ENCODE measurements around the gene SLC17A3.
A peak's percentile ranks its signal among the peaks of the same experiment; 100 is the strongest.

The SLC17A3 gene

DNA sequence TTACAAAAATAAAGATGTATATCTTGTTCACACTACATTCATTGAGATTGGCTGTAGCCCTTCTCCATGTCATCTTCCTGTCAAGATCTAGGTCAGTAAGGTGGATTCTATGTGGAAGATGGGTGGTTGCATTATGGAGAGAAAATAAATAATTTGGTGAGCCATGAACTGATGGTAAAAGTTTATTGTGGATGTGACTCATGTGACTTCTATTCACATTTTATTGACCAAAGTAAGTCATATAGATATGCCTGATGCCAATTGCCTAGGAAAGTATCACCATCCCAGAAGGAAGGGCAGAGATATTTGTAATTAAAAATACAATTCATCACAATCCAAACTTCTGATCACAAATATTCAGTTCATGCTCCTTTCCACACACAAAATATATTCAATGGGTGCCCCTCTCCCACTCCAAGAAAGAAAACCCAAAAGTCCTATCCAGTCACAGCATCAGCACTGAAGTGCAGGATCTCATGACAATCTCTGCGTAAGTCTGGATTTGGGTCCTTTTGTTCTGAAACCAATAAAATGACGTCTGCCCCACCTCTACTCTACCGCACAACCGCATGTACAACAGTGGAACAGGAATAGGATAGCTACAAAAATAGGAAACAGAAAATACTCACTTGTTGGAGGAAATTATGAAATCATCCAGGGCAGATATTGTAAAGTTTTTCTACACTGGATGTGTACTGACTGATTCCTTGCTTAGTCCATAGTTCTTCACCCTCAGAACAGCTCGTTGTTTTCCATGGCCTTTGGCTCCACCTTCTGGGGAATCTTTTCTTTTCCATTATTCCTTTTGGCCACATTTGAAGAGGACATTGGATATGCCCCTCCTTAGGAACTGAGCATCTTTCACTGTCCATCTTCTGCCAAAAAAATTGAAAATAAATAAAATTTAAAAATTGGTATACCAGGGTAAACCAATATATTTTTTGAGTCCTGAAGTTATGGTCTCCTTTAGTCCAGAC, 16.1 kb upstream of the SLC17A3 start:
- peak; percentile 59 for DNase-seq (ENCODE audit: low read depth)

DNA sequence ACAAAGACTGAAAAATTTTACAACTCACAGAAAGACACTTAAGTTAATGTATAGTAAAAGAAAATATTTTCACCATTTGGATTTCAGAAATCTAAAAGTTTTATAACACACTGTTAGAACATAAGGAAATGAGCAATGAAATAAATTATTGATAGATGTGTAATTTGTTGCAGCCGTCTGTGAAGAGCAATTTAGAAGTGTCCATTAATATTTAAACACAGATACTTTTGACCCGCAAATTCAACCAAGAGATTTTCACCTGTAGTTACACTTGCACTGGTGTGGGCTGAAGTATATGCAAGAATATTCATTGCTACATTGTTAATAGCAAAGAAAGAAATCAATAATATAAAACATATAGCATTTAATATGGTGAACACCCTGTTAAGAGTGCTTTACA, 14.6 kb upstream of the SLC17A3 start:
- no peak for DNase-seq (ENCODE audit: low read depth)

DNA sequence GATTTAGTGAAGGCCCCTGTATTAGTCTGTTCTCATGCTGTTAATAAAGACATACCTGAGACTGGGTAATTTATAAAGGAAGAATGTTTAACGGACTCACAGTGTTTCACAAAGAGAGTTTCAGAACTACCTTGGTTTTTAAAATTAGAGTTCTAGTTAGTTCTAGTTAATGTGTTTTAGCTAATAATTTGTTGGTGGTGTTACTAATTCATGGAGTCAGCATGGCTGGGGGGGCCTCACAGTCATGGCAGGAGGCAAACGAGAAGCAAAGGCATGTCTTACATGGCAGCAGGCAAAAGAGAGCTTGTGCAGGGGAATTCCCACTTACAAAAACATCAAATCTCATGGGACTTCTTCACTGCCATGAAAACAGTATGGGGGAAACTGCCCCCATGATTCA, 12.0 kb upstream of the SLC17A3 start:
- DNase-seq (ENCODE audit: low read depth) = no peak

DNA sequence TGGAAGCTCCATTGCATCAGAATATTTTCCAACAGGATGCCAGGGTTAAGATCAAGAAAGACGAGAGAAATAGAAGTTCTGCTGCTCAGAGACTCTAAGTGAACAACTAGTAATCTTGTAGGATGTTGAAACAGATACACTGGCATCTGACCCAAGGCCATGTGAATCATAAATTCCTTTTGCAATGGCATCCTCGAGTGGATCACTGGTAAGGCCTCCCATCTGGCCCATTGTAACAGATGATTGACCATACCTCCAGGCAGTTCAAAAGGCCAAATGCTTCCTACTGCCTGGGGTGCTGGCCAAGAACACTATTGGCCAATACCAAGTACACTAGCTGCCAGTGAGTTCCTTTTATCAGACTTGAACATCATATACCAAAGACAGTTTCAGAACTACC, 9.9 kb upstream of the SLC17A3 start:
- peak; percentile 99 for DNase-seq (ENCODE audit: low read depth)

DNA sequence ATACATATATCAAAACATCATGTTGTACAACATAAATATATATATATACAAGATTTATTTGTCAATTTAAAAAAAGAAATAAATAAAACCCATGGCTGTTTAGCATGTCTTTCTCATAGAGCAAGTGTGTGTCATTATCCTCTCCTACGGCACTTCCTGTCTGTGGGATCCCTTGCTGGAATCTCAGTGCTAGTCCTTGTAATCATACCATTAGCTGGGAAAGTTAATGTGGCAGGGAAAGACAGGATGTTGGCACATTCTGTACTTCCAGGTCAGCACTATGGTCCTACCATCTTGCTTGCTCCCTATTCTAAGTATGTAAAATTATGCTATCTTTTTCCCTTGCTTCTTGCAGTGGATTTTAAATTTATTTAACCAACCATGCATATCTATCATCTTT, 9.5 kb upstream of the SLC17A3 start:
- DNase-seq (ENCODE audit: low read depth) = peak; percentile 70

DNA sequence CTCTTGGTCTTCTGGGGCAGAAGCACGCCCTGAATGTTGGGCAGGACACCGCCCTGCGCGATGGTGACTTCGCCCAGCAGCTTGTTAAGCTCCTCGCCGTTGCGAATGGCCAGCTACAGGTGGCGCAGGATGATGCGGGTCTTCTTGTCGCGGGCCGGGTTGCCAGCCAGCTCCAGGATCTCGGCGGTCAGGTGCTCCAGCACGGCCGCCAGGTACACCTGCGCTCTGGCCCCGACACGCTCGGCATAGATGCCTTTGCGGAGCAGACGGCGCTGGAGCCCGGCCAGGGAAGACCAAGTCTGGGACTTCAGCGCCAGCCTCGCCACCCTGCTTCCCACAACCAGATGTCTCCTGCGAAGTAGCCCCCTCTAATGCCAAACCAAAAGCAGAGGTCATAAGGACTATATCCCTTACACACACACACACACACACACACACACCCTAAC, 8.0 kb upstream of the SLC17A3 start:
- DNase-seq (ENCODE audit: low read depth) = peak; percentile 11

DNA sequence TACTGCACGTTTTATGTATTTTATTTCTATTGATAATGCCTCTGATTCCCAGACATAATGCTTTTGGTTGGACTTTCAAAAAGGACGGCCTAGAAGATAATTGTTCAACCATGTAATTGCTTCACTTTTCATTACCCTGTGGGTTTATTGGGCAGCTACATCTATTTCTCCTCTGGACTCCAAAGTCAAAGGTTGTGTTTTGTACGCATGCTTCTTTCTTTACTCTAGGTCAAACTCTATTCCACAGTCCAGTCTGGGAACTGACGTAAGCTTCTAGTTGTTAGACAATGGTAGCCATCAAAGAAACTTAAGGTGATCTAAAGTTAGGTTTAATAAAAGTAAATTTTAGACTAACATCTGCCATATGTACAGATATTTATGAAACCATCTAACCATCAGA, 6.6 kb upstream of the SLC17A3 start:
- no peak for DNase-seq (ENCODE audit: low read depth)

DNA sequence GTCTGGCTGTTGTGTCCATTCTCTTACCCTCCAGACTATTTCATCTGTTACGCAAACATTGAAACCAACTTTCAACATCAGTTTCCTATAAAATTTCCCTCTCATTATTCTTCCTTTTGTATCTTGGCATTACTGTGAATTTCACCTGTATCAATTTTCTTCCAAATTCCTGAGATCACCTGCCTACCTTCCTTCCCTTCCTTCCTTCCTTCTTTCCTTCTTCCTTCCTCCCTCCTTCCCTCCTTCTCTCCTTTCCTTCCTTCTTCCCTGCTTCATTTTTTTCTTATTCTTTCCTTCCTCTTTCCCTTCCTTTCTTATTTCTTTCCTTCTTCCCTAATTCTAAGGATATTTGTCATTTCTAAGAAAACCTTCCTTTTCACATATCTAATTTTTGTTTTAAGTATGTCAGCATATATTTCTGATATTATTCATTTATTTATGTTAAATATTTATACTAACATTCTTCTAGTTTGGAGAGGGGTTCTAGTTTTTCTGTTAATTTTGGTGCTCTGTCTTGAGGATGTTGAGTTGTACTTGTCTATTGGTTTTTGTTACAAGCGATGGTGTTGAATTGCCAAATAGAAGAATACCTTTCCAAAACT, 4.8 kb upstream of the SLC17A3 start:
- DNase-seq (ENCODE audit: low read depth) = no peak

DNA sequence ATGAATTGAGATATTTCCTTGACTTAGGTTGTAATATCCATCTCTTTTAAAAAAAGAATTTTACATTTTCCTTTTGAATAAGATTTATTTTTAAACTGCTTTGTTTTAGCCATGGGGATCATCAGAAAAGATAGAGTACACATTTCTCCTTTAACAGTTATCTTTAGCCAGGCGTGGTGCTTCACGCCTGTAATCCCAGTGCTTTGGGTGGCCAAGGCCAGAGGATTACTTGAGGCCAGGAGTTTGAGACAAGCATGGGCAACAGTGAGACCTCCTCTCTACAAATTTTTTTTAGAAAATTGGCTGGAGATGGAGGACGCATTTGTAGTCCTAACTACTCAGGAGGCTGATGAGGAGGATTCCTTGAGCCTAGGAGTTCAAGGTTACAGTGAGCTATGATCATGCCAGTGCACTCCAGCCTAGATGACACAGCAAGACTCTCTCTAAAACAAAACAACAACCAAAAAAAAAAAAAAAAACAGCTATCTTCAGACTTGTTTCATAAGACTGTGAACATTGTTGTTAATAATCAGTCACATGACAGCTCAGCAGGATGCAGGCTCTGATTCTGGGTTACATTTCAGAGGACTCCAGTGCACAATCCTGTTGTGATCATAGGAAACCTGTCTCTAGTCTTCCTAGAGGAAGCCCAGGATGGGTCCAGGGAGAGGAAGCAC, 2.0 kb upstream of the SLC17A3 start:
- peak; percentile 16 for DNase-seq (ENCODE audit: low read depth)

DNA sequence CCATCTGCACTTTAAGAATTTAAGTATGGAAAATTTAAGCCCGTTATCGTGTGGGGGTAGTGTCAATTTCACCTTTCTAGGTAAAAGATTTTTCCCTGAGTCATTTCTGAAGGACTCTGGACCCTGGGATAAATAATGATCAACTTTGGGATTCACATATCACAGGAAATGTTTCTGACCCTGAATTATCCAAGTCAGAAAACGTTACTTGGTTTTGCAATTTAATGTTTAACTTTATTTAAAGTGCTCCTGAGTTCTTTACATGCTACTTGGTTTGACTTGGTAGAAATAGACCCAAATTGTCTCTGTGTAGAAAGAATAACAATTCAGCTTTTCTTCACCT, 1.5 kb upstream of the SLC17A3 start:
- DNase-seq (ENCODE audit: low read depth) = no peak

DNA sequence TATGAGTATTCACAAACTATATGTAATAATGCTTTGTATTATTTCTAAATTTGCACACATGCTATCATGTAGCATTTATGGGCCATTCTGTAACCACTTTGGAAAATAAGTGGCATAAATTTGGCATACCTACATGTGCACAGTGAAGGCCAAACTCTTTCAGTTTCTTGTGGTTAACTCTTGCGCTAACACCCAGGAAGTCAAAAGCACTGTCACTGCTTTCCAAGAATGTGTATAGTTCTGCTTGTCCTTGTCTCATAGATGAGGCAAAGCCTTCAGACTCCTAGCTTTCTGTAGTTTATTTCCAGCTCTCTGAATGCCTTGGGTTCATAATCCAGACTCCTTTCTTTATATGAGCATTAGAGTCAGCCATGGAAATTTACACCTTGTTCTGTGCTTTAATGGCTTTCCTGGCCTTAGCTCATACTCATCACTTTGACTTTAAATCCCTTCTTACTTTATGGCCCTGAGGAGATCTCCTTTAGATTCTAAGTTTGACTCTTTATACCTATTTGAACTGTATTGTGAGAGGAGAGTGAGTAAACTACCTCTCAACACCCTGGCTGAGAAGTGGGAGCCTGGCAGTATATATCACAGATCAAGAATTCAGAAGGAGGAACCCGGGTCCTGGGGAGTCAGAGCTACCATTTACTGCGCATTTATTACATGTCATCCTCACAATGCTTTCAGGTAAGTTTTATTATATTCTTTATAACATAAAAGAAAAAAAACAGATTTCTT, 949 bp upstream of the SLC17A3 start:
- no peak for DNase-seq (ENCODE audit: low read depth)

DNA sequence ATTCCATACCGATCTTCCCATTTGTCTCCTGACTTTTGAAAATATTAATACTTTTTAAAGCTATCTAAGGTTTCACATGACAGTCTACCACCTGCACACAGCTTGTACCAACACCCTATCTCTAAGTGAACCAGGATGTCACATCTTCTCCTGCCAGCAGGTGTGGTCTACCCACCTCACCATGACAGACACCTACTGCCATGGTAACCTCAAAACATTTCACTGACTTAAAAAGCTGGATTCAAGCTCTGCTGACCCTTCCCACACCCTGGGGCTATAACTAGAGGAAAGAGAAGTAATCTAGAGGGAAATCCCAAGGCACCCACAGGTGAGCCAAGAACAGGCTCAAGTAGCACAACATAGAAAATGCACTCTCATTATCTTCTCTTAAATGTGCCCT, 1.2 kb downstream of the SLC17A3 start:
- no peak for DNase-seq (ENCODE audit: low read depth)

DNA sequence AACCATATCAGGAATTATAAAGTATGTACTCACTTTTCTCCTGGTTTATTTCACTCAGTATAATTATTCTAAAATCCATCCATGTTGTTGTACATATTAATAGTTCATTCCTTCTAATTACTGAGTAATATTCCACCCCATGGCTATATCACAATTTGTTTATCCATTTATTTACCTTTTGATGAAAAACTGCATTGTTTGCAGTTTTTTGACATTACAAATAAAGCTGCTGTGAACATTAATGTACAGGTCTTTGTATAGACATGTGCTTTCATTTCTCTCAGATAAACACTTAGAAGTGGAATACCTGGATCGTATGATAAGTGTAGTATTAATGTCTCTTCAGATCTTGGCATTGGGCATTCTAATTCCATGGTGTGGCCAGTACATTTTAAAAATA, 4.2 kb downstream of the SLC17A3 start:
- no peak for DNase-seq (ENCODE audit: low read depth)

DNA sequence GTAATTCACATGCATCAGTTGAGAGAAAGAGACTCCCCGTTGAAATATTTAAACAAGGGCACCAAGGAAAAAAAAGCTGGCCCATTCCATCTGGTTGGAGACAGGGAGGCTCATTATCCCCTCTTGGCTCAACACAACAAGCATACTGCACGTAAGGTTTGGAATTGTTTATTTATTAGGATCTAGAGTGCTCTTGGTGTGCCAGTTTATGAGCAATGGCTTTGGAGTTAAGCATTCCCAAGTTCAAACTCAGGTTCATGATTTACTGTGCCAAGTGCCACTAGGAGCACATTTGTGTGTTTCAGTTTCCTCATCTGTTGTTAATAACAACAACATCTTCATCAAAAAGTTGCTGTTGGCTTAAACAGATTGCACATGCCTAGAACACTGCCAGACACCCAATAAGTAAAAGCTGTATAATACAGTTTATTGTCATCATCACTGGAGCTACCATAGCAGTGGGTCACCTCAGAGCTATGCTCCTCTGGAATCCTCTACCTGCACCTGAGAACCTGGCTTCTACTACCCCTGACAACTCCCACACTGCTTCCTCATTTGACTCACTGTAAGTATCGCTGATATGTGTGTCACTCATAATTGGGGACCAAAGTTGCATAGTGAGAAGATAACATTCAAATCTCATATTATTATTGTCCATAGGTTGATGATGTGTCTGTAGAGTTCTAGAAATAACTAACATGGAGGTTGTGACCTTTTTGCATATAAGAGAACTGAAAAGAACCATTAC, 5.4 kb downstream of the SLC17A3 start:
- DNase-seq (ENCODE audit: low read depth) = no peak

DNA sequence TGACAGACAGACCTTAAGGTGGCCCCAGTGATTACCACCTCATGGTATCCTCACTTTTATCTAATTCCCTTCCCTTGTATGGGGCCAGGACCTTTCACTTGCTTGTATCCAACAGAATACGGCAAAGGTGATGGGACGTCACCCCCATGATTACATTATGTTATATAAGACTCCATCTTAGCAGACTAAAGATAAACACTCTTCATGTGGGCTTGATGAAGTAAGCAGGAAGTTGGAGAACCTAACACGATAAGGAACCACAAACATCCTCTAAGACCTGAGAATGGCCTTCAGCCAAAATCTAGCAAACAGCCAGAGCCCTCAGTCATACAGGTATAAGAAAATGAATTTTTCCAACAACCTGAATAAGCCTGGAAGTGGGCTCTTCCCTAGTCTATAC, 8.0 kb downstream of the SLC17A3 start:
- DNase-seq (ENCODE audit: low read depth) = peak; percentile 22

DNA sequence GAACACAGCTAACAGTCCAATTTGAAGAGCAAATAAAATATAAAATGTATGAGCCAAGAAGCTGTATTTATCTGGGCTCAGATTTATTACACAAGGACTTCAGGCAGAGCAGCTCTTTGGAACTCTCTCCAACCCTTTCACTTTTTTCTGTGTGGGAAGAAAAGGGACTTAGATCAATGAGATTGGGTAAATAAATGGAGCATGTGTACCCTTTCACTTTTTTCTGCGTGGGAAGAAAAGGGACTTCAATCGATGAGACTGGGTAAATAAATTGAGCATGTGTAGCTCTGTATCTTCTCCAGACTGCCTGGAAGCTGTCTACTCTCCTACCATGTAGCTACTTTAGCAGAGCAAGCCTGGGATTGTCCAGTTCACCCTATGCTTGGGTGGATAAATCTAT, 10.7 kb downstream of the SLC17A3 start:
- DNase-seq (ENCODE audit: low read depth) = no peak

DNA sequence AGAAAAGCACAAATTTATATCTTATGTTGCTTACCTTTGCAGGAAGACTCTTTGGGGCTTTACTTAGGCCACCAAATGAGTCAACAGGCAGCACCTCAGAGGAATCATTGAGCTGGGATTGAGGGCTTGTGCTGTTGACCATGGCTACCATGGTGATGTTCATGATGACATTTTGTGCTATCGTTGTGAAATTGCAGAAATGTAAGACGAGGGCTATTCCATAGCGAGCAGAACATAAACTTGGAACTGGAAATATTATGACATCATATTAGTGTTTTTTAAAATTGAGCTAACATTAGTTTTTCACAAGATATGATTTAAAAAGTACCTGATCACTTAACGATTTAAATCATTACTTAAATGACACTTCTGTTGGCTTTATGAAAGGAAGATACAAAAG, 11.8 kb downstream of the SLC17A3 start:
- no peak for DNase-seq (ENCODE audit: low read depth)

DNA sequence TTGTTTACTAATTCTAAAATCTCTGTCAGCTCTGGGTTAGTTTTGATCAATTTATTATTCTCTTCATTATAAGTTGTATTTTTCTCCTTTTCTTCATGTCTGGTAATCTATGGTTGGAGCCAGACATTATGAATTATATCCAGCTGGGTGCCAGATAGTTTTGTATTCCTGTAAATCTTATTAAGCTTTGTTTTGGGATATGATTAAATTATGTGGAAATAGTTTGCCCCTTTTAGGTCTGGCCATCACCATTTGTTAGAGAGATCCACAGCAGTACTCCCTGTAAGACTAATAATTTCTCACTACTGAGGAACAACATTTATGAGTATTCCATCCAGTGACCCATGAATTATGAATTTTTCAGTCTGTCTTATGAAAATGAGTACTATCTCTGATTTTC, 21.3 kb downstream of the SLC17A3 start:
- DNase-seq (ENCODE audit: low read depth) = no peak

DNA sequence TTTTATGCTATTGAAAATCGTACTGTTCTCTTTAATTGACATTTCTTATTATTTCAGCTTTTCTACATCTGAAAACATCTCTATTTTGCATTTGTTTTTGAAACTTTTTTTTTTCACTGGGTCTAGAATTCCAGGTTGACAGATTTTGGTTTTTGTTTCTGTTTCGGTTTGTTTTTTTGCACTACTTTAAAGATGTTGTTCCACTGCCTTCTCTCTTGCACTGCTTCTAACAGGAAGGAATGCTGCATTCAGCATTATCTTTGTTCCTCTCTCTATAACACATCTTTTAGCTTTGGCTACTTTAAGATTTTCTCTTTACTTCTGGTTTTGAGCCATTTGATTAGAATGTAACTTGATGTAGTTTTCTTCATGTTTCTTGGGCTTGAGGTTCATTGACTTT, 22.1 kb downstream of the SLC17A3 start:
- no peak for DNase-seq (ENCODE audit: low read depth)

DNA sequence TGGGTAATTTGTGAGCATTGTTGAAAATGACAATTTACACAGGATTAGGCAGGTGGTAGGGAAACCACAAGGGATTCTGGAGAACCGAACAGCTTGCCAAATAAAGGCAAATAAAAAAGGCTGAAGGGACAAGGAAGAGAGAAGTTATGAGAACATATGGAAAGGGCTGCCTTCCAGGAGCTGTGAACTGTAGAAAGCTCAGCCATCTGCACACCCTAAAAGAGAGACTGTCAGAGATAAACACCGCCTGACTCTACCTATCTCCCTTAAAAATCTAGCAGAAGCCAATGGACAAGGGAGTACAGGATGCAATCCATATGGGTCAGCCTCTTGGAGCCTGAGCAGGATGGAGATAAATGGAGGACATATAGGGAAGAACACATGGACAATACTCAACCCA, 29.5 kb downstream of the SLC17A3 start:
- DNase-seq (ENCODE audit: low read depth) = no peak

DNA sequence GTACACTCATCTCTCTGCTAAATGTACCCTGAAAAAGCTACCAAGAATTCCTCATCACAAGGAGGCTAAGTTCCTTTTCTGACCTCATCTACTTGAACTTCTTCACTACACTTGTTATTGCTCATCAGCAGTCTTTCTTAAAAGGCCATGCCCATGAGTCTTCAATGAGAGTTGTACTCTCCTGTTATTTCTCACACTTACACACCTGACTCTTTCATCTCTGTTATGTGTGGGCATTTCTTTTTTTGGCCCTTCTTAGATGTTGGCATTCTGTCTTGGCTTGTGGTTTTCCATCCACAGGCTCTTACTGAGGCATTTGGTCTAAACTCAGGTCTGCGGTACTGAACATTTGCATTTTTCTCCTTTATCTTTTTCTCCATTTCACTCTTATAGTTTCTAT, 31.5 kb downstream of the SLC17A3 start:
- no peak for DNase-seq (ENCODE audit: low read depth)

All from amniotic epithelial cell (primary cell).